ENCODE data around the gene SPAG8. TPM values are rescaled to one million over a fixed set of nuclear protein-coding genes. Genes with fewer than 3 reads are reported as not detected.
A peak's percentile ranks its signal among the peaks of the same experiment; 100 is the strongest.

The SPAG8 gene
- total RNA-seq, 2 experiments from 2014 or later = 0.81 to 1.3 TPM

DNA sequence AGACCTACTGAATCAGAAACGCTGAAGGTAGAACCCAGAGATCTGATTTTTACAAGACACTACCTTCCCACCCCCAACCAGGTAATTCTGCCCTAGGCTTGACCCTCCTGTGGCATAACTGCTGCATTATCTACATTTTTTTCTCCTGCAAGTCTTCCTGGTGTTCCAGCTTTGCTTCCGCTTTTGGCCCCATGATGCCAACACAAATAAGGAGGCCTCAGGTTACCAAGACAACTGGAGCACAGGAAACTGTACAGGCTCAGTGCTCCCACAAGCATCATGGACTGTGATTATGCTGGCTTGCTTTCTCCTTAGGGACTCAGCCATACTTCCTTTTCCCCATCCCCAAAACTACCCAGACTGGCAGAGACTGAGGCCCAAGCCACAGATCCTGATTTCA lies 51.4 kb downstream of the SPAG8 start:
- peaks cover 61% of the 10 kb centered on the region for H3K4me1 Mint-ChIP-seq (ENCODE audit: low read depth)

DNA sequence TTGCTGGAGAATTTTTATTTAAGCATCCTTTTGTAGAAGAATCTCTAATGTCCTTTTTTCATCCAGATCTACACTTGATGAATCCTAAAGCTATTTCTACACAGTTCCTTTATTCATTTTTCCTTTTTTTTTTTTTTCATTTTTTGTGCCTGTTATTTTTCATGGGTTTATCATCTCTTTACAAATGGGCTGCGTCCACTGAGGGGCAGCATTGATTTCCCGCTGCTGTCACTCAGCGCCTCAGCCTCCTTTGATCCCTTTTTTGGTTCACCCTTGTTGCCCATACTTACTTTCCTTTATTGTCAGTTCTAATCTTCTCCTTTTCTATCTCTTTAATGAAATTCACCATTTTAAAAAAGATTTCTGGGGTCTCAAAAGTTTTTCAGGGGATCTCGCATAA lies 52.3 kb downstream of the SPAG8 start:
- intact Hi-C loops (cut with DNase I, micrococcal nuclease) = no loop called here
- peaks cover 61% of the 10 kb centered on the region for H3K4me1 Mint-ChIP-seq (ENCODE audit: low read depth)
- TF ChIP-seq, protein P1, sequence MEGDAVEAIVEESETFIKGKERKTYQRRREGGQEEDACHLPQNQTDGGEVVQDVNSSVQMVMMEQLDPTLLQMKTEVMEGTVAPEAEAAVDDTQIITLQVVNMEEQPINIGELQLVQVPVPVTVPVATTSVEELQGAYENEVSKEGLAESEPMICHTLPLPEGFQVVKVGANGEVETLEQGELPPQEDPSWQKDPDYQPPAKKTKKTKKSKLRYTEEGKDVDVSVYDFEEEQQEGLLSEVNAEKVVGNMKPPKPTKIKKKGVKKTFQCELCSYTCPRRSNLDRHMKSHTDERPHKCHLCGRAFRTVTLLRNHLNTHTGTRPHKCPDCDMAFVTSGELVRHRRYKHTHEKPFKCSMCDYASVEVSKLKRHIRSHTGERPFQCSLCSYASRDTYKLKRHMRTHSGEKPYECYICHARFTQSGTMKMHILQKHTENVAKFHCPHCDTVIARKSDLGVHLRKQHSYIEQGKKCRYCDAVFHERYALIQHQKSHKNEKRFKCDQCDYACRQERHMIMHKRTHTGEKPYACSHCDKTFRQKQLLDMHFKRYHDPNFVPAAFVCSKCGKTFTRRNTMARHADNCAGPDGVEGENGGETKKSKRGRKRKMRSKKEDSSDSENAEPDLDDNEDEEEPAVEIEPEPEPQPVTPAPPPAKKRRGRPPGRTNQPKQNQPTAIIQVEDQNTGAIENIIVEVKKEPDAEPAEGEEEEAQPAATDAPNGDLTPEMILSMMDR (IDR thresholded peaks at IDR 0.05) = no peak
- H3K9me3 Mint-ChIP-seq = no peaks in the 10 kb centered on the region
- peaks cover 9% of the 10 kb centered on the region for H3K36me3 Mint-ChIP-seq (ENCODE audit: low read depth)
- ATAC-seq (ENCODE audit: poor library complexity) = no peak
- H3K27ac Mint-ChIP-seq = no peak overlapping the region
- Histone ChIP-seq H3K4me3 (ENCODE audit: low read length) (no peak overlapping the region), H3K27ac (ENCODE audit: low read depth in 1 of 2, low read length in 2 of 2) (no peak overlapping the region), H3K36me3 (ENCODE audit: insufficient read depth, low read length) (peaks cover under 1% of the 10 kb centered on the region), H3K4me1 (ENCODE audit: insufficient read depth, low read length) (peaks cover 20% of the 10 kb centered on the region), H3K27me3 (ENCODE audit: control insufficient read depth in 1 of 2, insufficient read depth in 2 of 2, low read length in 2 of 2) (no peaks in the 10 kb centered on the region), H3K9me3 (ENCODE audit: control insufficient read depth in 1 of 2, insufficient read depth in 1 of 2, low read length in 2 of 2) (no peaks in the 10 kb centered on the region)
- peak overlapping the region; percentile 49 for H3K4me3 Mint-ChIP-seq
- DNase-seq = no peak
- ChIA-PET POLR2A (no interaction called here), CTCF (interaction anchor here (0.8 to 1.0 kb wide), 2 partner anchors 30 to 65 kb away, joined by 3 read pairs; no protein-coding TSS in a partner anchor)
- no peaks in the 10 kb centered on the region for H3K27me3 Mint-ChIP-seq

More for the DNA sequence above, 51.4 kb downstream of the SPAG8 start:
- peaks cover 20% of the 10 kb centered on the region for H3K4me1 ChIP-seq (ENCODE audit: insufficient read depth, low read length)
- H3K9me3 ChIP-seq (ENCODE audit: control insufficient read depth in 1 of 2, insufficient read depth in 1 of 2, low read length in 2 of 2) = no peaks in the 10 kb centered on the region
- ChIA-PET POLR2A (interaction anchor here (0.6 to 1.1 kb wide), 4 partner anchors 16 to 145 kb away, joined by 3 to 4 read pairs (median 4); no protein-coding TSS in a partner anchor), CTCF (interaction anchor here (1.1 kb wide), 1 partner anchor 103 kb away, joined by 3 read pairs; the partner anchor contains the start of genes CCDC107 and RMRP)
- H3K4me3 ChIP-seq (ENCODE audit: low read length) = no peak overlapping the region
- no peak overlapping the region for H3K27ac Mint-ChIP-seq
- no peaks in the 10 kb centered on the region for H3K27me3 Mint-ChIP-seq
- no peak for ATAC-seq (ENCODE audit: poor library complexity)
- TF ChIP-seq, protein P1 (IDR thresholded peaks at IDR 0.05) = no peak
- H3K27ac ChIP-seq (ENCODE audit: low read depth in 1 of 2, low read length in 2 of 2) = no peak overlapping the region
- DNase-seq = no peak
- no peaks in the 10 kb centered on the region for H3K36me3 ChIP-seq (ENCODE audit: insufficient read depth, low read length)
- peak overlapping the region; percentile 46 for H3K4me3 Mint-ChIP-seq
- intact Hi-C loops (cut with DNase I, micrococcal nuclease) = no loop called here
- H3K27me3 ChIP-seq (ENCODE audit: control insufficient read depth in 1 of 2, insufficient read depth in 2 of 2, low read length in 2 of 2) = no peaks in the 10 kb centered on the region
- peaks cover 9% of the 10 kb centered on the region for H3K36me3 Mint-ChIP-seq (ENCODE audit: low read depth)
- no peaks in the 10 kb centered on the region for H3K9me3 Mint-ChIP-seq

Other genes with a start within 250 kb of the SPAG8 start
- gene TESK1, start 207.0 kb downstream of the SPAG8 start, total RNA-seq = 10 to 100 TPM; 18.5 to 18.6 TPM
- 1 to 10 TPM; 2.3 to 3.6 TPM for gene CD72, start 193.8 kb downstream of the SPAG8 start, total RNA-seq
- gene SIT1, start 161.3 kb downstream of the SPAG8 start, total RNA-seq = 10 to 100 TPM; 18.4 to 19.2 TPM
- over 10,000 TPM; 14,857 to 24,615 TPM for gene RMRP, start 154.2 kb downstream of the SPAG8 start, total RNA-seq
- 10 to 100 TPM; 10.2 TPM for gene CCDC107, start 154.0 kb downstream of the SPAG8 start, total RNA-seq
- gene ARHGEF39, start 147.1 kb downstream of the SPAG8 start, total RNA-seq = under 1 TPM; 0.08 to 0.17 TPM
- gene CA9, start 138.3 kb downstream of the SPAG8 start, total RNA-seq = not detected
- 10 to 100 TPM; 63.1 to 63.5 TPM for gene TPM2, start 122.3 kb downstream of the SPAG8 start, total RNA-seq
- 100 to 1,000 TPM; 149 to 151 TPM for gene TLN1, start 80.1 kb downstream of the SPAG8 start, total RNA-seq
- 10 to 100 TPM; 13.7 to 15.4 TPM for gene CREB3, start 79.6 kb downstream of the SPAG8 start, total RNA-seq
- gene GBA2, start 63.0 kb downstream of the SPAG8 start, total RNA-seq = 10 to 100 TPM; 17.3 to 18.6 TPM
- 10 to 100 TPM; 12.6 to 13.1 TPM for gene RGP1, start 63.0 kb downstream of the SPAG8 start, total RNA-seq
- gene MSMP, start 58.0 kb downstream of the SPAG8 start, total RNA-seq = not detected
- 1 to 10 TPM; 1.2 to 4.2 TPM for gene NPR2, start 20.7 kb downstream of the SPAG8 start, total RNA-seq
- gene HINT2, start 2.8 kb upstream of the SPAG8 start, total RNA-seq = 10 to 100 TPM; 10.9 to 12.6 TPM
- not detected for gene FAM221B, start 16.5 kb upstream of the SPAG8 start, total RNA-seq
- gene TMEM8B, start 17.0 kb upstream of the SPAG8 start, total RNA-seq = 1 to 10 TPM; 8.9 to 9.6 TPM
- gene OR13J1, start 58.1 kb upstream of the SPAG8 start, total RNA-seq = not detected
- not detected for gene HRCT1, start 93.9 kb upstream of the SPAG8 start, total RNA-seq
- gene SPAAR, start 97.2 kb upstream of the SPAG8 start, total RNA-seq = not detected
- gene OR2S2, start 145.9 kb upstream of the SPAG8 start, total RNA-seq = not detected
- gene RECK, start 224.7 kb upstream of the SPAG8 start, total RNA-seq = 1 to 10 TPM; 9.3 to 9.8 TPM